Measurements from ENCODE around the gene ARHGEF9.

Gene ARHGEF9

GRCh38 chrX:63782515-63782914 lies 2.5 kb downstream of the ARHGEF9 start:
- H3K36me3 ChIP-seq (ENCODE audit: control insufficient read depth in 1 of 2, insufficient read depth in 2 of 2, low read length in 2 of 2): no peaks in the 10 kb centered on the region
- no peaks in the 10 kb centered on the region for H3K4me1 ChIP-seq (ENCODE audit: control insufficient read depth in 1 of 2, insufficient read depth in 2 of 2, low read length in 2 of 2)
- H3K27ac ChIP-seq (ENCODE audit: low read depth, low read length): no peak overlapping the region
- H3K27me3 ChIP-seq (ENCODE audit: control insufficient read depth in 1 of 2, insufficient read depth in 2 of 2, low read length in 2 of 2): no peaks in the 10 kb centered on the region
- no peaks in the 10 kb centered on the region for H3K9me3 ChIP-seq (ENCODE audit: control insufficient read depth in 1 of 2, low read length in 2 of 2)
- H3K9ac ChIP-seq (ENCODE audit: low read depth in 1 of 2, low read length in 2 of 2): peak overlapping the region; percentile 12 to 39
- peak overlapping the region; percentile 32 to 35 for H3K4me3 ChIP-seq (ENCODE audit: low read depth in 1 of 2, low read length in 2 of 2)

GRCh38 chrX:63768760-63769159 lies 16.3 kb downstream of the ARHGEF9 start:
- Histone ChIP-seq H3K36me3 (ENCODE audit: control insufficient read depth in 1 of 2, insufficient read depth in 2 of 2, low read length in 2 of 2) (no peaks in the 10 kb centered on the region), H3K27ac (ENCODE audit: low read depth, low read length) (no peak overlapping the region), H3K4me3 (ENCODE audit: low read depth in 1 of 2, low read length in 2 of 2) (no peak overlapping the region), H3K27me3 (ENCODE audit: control insufficient read depth in 1 of 2, insufficient read depth in 2 of 2, low read length in 2 of 2) (no peaks in the 10 kb centered on the region), H3K9ac (ENCODE audit: low read depth in 1 of 2, low read length in 2 of 2) (no peak overlapping the region), H3K9me3 (ENCODE audit: control insufficient read depth in 1 of 2, low read length in 2 of 2) (no peaks in the 10 kb centered on the region), H3K4me1 (ENCODE audit: control insufficient read depth in 1 of 2, insufficient read depth in 2 of 2, low read length in 2 of 2) (no peaks in the 10 kb centered on the region)

- H3K4me3 ChIP-seq (ENCODE audit: low read depth in 1 of 2, low read length in 2 of 2): no peak overlapping the region
- no peaks in the 10 kb centered on the region for H3K27me3 ChIP-seq (ENCODE audit: control insufficient read depth in 1 of 2, insufficient read depth in 2 of 2, low read length in 2 of 2)
- H3K4me1 ChIP-seq (ENCODE audit: control insufficient read depth in 1 of 2, insufficient read depth in 2 of 2, low read length in 2 of 2): no peaks in the 10 kb centered on the region
- no peak overlapping the region for H3K9ac ChIP-seq (ENCODE audit: low read depth in 1 of 2, low read length in 2 of 2)
- no peaks in the 10 kb centered on the region for H3K36me3 ChIP-seq (ENCODE audit: control insufficient read depth in 1 of 2, insufficient read depth in 2 of 2, low read length in 2 of 2)
- H3K27ac ChIP-seq (ENCODE audit: low read depth, low read length): no peak overlapping the region
- no peaks in the 10 kb centered on the region for H3K9me3 ChIP-seq (ENCODE audit: control insufficient read depth in 1 of 2, low read length in 2 of 2)
Measured at GRCh38 chrX:63765712-63766111, 19.3 kb downstream of the ARHGEF9 start.

DNA sequence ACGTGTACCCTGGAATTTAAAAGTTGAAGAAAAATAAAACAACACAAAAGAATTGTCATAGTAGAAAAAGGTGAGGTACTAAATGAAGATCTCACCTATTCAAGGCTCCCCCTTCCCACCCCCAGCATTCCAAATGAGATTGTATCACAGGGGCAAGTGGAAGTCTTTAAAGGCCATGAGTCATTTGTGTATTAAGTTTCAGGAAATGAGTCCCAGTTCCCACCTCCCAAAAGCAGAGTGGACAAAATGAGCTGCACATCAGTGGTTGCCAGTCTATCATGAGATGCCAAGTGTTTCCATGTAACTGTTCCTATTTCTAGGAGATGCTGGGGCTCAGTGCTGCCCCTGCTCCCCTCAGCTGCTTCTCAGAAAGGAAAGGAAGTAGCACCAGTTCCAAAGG lies 20.1 kb downstream of the ARHGEF9 start:
- H3K27me3 ChIP-seq (ENCODE audit: control insufficient read depth in 1 of 2, insufficient read depth in 2 of 2, low read length in 2 of 2): no peaks in the 10 kb centered on the region

GRCh38 chrX:63761639-63762038 lies 23.4 kb downstream of the ARHGEF9 start:
- Histone ChIP-seq H3K9me3 (ENCODE audit: control insufficient read depth in 1 of 2, low read length in 2 of 2) (no peaks in the 10 kb centered on the region), H3K4me1 (ENCODE audit: control insufficient read depth in 1 of 2, insufficient read depth in 2 of 2, low read length in 2 of 2) (no peaks in the 10 kb centered on the region), H3K9ac (ENCODE audit: low read depth in 1 of 2, low read length in 2 of 2) (no peak overlapping the region), H3K36me3 (ENCODE audit: control insufficient read depth in 1 of 2, insufficient read depth in 2 of 2, low read length in 2 of 2) (no peaks in the 10 kb centered on the region), H3K27me3 (ENCODE audit: control insufficient read depth in 1 of 2, insufficient read depth in 2 of 2, low read length in 2 of 2) (no peaks in the 10 kb centered on the region), H3K4me3 (ENCODE audit: low read depth in 1 of 2, low read length in 2 of 2) (no peak overlapping the region), H3K27ac (ENCODE audit: low read depth, low read length) (no peak overlapping the region)

More for the DNA sequence above, 20.1 kb downstream of the ARHGEF9 start:
- Histone ChIP-seq H3K9ac (ENCODE audit: low read depth in 1 of 2, low read length in 2 of 2) (no peak overlapping the region), H3K36me3 (ENCODE audit: control insufficient read depth in 1 of 2, insufficient read depth in 2 of 2, low read length in 2 of 2) (no peaks in the 10 kb centered on the region), H3K4me1 (ENCODE audit: control insufficient read depth in 1 of 2, insufficient read depth in 2 of 2, low read length in 2 of 2) (no peaks in the 10 kb centered on the region), H3K27ac (ENCODE audit: low read depth, low read length) (no peak overlapping the region), H3K4me3 (ENCODE audit: low read depth in 1 of 2, low read length in 2 of 2) (no peak overlapping the region), H3K9me3 (ENCODE audit: control insufficient read depth in 1 of 2, low read length in 2 of 2) (no peaks in the 10 kb centered on the region)

DNA sequence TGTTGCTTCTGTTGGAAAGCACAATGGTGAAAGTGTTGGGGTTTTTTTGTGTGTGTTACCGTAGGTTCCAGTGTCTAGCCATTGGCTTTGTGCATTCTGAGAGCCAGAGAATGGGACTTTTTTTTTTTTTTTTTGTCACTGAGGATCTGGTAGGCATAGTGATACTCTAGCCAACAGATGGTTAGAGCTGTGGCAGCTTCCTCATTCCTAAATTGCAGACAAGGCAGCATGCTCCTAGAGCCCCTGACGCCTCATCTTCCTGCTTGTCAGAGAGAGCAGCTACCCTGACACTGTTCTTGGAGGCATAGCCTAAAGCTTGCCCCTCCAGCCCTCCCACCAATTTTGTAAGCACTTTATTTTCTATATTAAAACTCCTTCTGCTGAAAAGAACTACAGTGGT lies 27.0 kb downstream of the ARHGEF9 start:
- Histone ChIP-seq H3K27me3 (ENCODE audit: control insufficient read depth in 1 of 2, insufficient read depth in 2 of 2, low read length in 2 of 2) (no peaks in the 10 kb centered on the region), H3K4me3 (ENCODE audit: low read depth in 1 of 2, low read length in 2 of 2) (no peak overlapping the region), H3K36me3 (ENCODE audit: control insufficient read depth in 1 of 2, insufficient read depth in 2 of 2, low read length in 2 of 2) (no peaks in the 10 kb centered on the region), H3K9me3 (ENCODE audit: control insufficient read depth in 1 of 2, low read length in 2 of 2) (no peaks in the 10 kb centered on the region), H3K27ac (ENCODE audit: low read depth, low read length) (no peak overlapping the region), H3K9ac (ENCODE audit: low read depth in 1 of 2, low read length in 2 of 2) (no peak overlapping the region), H3K4me1 (ENCODE audit: control insufficient read depth in 1 of 2, insufficient read depth in 2 of 2, low read length in 2 of 2) (peaks cover 1 to 15% of the 10 kb centered on the region in 2 donors)

GRCh38 chrX:63755892-63756291 lies 29.1 kb downstream of the ARHGEF9 start:
- peak overlapping the region in 1 of 2 donors; percentile 88 for H3K4me3 ChIP-seq (ENCODE audit: low read depth in 1 of 2, low read length in 2 of 2)

DNA sequence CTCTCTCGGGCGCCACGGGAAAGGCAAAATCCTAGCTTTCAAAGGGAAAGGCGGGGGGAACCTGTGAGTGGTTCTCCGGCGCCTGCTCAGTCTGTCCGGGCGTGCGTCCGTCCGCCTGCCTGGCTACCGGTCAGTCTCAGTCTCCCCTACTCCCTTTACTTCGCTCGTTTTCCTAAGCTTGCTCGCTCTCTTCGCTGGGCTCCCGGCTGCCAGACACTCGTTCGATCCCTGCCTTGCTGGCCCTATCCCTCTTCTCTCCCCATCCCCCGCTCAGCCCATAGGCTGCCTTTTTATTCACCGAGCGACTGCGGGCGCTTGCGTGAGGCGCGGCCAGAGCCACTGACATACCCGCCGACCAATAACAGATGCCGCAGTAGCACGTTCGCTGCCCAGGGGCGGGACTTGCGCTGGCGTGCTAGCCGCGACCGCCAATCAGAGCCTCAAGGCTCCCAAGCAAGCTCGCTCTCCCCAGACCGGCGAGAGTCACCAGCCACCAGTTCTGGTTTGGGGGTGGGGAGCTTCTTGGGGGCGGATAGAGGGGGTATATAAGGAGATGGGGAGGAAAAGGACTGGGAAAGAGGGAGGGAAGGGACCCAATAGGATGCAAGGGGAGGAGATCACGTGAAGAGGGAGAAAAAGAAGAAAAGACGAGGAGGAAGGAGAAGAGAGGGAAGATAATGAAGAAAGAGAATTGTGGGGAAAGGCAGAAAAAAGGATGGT lies 30.0 kb downstream of the ARHGEF9 start:
- Histone ChIP-seq H3K9me3 (ENCODE audit: control insufficient read depth in 1 of 2, low read length in 2 of 2) (no peaks in the 10 kb centered on the region), H3K36me3 (ENCODE audit: control insufficient read depth in 1 of 2, insufficient read depth in 2 of 2, low read length in 2 of 2) (no peaks in the 10 kb centered on the region), H3K4me1 (ENCODE audit: control insufficient read depth in 1 of 2, insufficient read depth in 2 of 2, low read length in 2 of 2) (peaks cover 5 to 20% of the 10 kb centered on the region in 2 donors), H3K27me3 (ENCODE audit: control insufficient read depth in 1 of 2, insufficient read depth in 2 of 2, low read length in 2 of 2) (no peaks in the 10 kb centered on the region), H3K4me3 (ENCODE audit: low read depth in 1 of 2, low read length in 2 of 2) (peak overlapping the region; percentile 88), H3K27ac (ENCODE audit: low read depth, low read length) (peak overlapping the region; percentile 81), H3K9ac (ENCODE audit: low read depth in 1 of 2, low read length in 2 of 2) (peak overlapping the region; percentile 79 to 82)

More at GRCh38 chrX:63755892-63756291, 29.1 kb downstream of the ARHGEF9 start:
- peak overlapping the region; percentile 32 to 57 for H3K9ac ChIP-seq (ENCODE audit: low read depth in 1 of 2, low read length in 2 of 2)
- H3K36me3 ChIP-seq (ENCODE audit: control insufficient read depth in 1 of 2, insufficient read depth in 2 of 2, low read length in 2 of 2): no peaks in the 10 kb centered on the region
- H3K9me3 ChIP-seq (ENCODE audit: control insufficient read depth in 1 of 2, low read length in 2 of 2): no peaks in the 10 kb centered on the region
- no peaks in the 10 kb centered on the region for H3K27me3 ChIP-seq (ENCODE audit: control insufficient read depth in 1 of 2, insufficient read depth in 2 of 2, low read length in 2 of 2)
- no peak overlapping the region for H3K27ac ChIP-seq (ENCODE audit: low read depth, low read length)
- H3K4me1 ChIP-seq (ENCODE audit: control insufficient read depth in 1 of 2, insufficient read depth in 2 of 2, low read length in 2 of 2): peaks cover 5 to 20% of the 10 kb centered on the region in 2 donors

DNA sequence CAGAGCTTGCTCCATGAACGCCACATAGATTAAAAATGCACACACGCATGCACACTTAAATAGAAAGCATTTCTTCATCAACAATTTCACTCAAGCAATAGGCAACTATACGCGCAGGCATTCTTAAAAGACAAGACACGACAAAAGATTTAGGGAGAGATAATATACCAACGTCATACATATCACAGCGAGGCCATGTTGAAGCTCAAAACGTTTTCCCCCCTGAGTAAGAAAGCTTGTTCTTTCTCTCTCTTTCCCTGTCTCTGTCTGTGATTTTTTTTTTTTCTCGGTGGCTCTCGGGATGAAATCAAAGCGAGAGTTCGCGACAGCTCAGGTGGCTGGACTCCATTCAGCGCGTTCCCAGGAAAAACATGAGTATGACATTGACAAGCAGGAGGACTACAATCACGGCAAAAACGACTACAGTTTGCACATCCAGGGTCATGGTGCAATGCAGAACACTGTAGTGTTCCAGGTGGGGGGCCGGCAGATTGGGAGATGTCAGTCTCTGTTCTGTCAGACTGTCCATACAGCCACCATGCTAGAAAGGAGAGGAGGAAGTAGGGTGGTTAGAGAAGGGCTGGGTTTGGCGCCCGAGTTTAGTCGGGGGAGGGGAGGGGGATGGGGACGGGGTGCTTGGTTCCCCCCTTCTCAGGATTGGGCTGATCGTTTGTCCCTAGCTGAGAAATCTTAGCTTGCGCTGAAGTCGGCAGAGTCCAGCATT lies 30.7 kb downstream of the ARHGEF9 start:
- peaks cover 5 to 20% of the 10 kb centered on the region in 2 donors for H3K4me1 ChIP-seq (ENCODE audit: control insufficient read depth in 1 of 2, insufficient read depth in 2 of 2, low read length in 2 of 2)
- H3K27ac ChIP-seq (ENCODE audit: low read depth, low read length): peak overlapping the region; percentile 81
- no peaks in the 10 kb centered on the region for H3K36me3 ChIP-seq (ENCODE audit: control insufficient read depth in 1 of 2, insufficient read depth in 2 of 2, low read length in 2 of 2)
- peak overlapping the region; percentile 88 for H3K4me3 ChIP-seq (ENCODE audit: low read depth in 1 of 2, low read length in 2 of 2)
- H3K9ac ChIP-seq (ENCODE audit: low read depth in 1 of 2, low read length in 2 of 2): peak overlapping the region; percentile 79 to 82
- no peaks in the 10 kb centered on the region for H3K27me3 ChIP-seq (ENCODE audit: control insufficient read depth in 1 of 2, insufficient read depth in 2 of 2, low read length in 2 of 2)
- no peaks in the 10 kb centered on the region for H3K9me3 ChIP-seq (ENCODE audit: control insufficient read depth in 1 of 2, low read length in 2 of 2)

GRCh38 chrX:63751481-63751880 lies 33.5 kb downstream of the ARHGEF9 start:
- Histone ChIP-seq H3K36me3 (ENCODE audit: control insufficient read depth in 1 of 2, insufficient read depth in 2 of 2, low read length in 2 of 2) (no peaks in the 10 kb centered on the region), H3K4me1 (ENCODE audit: control insufficient read depth in 1 of 2, insufficient read depth in 2 of 2, low read length in 2 of 2) (peaks cover 5 to 20% of the 10 kb centered on the region in 2 donors), H3K27me3 (ENCODE audit: control insufficient read depth in 1 of 2, insufficient read depth in 2 of 2, low read length in 2 of 2) (no peaks in the 10 kb centered on the region), H3K9me3 (ENCODE audit: control insufficient read depth in 1 of 2, low read length in 2 of 2) (no peaks in the 10 kb centered on the region), H3K9ac (ENCODE audit: low read depth in 1 of 2, low read length in 2 of 2) (no peak overlapping the region), H3K4me3 (ENCODE audit: low read depth in 1 of 2, low read length in 2 of 2) (no peak overlapping the region), H3K27ac (ENCODE audit: low read depth, low read length) (no peak overlapping the region)
